ENCODE data around the gene CDK11A. TPM values are rescaled to one million over a fixed set of nuclear protein-coding genes. Genes with fewer than 3 reads are reported as not detected.
A peak's percentile ranks its signal among the peaks of the same experiment; 100 is the strongest.

CDK11A gene
- total and polyA plus RNA-seq, 3 experiments from 2014 or later: 18.4 to 70.7 (median 68.8) TPM

DNA sequence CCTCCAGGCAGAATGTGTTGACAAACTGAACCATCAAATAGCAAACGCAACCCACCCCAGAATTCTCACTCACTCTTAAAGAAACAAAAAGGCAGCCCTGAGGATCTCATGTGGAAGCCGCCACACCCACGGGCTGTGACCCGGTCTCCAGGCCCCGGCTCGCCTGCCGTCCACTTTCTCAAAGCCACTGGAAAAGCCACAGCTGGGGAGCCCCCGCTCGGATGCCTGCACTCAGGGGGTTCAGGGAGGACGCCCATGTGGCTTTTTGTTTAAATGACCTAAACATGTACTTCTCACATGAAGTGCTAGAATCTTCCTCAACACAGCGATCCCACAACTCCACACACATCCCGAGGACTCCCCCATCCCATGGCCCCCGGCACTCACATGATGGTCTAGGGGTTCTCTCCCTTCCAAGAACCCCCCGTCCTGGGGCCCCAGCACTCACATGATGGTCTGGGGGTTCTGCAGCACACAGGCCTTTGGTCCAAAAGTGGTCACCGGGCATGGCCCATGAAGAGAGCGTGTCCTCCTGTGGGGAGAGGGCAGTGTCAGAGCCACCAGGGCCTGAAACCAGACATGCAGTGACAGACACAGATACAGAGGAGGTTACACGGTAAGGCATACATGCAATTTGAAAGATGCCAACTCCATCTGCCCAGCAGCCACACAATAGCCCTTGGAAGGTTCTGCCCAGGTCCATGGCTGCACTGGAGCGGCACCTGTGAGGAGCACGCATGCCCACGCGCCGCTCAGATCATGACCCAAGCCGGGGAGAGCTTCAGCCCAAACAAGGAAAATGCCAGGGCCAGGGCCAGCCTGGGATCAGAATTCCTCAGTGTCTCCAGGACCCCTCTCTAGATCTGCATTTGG, 37.6 kb upstream of the CDK11A start:
- Mint-ChIP-seq H3K9me3 (no peaks in the 10 kb centered on the region), H3K27ac (peak overlapping the region in 3 of 8 donors; percentile 17 to 69 (median 32)), H3K4me3 (no peak overlapping the region), H3K36me3 (peaks cover 0 to 74% (median 3%) of the 10 kb centered on the region in 3 donors), H3K27me3 (no peaks in the 10 kb centered on the region), H3K4me1 (peaks cover 0 to 3% (median 0%) of the 10 kb centered on the region in 3 donors)
- POLR2A ChIA-PET: no interaction called here
- no peak for DNase-seq
- H3K4me1 ChIP-seq (ENCODE audit: insufficient read depth, low read length): no peaks in the 10 kb centered on the region
- peaks cover 19% of the 10 kb centered on the region for H3K36me3 ChIP-seq (ENCODE audit: insufficient read depth, low read length)
- no peak overlapping the region for H3K4me3 ChIP-seq (ENCODE audit: low read length)
- CTCF ChIA-PET: no interaction called here
- no peak overlapping the region for H3K27ac ChIP-seq (ENCODE audit: low read depth, low read length)
- no peaks in the 10 kb centered on the region for H3K9me3 ChIP-seq (ENCODE audit: low read length)
- no peaks in the 10 kb centered on the region for H3K27me3 ChIP-seq (ENCODE audit: insufficient read depth, low read length, poor library complexity, severe bottlenecking)

DNA sequence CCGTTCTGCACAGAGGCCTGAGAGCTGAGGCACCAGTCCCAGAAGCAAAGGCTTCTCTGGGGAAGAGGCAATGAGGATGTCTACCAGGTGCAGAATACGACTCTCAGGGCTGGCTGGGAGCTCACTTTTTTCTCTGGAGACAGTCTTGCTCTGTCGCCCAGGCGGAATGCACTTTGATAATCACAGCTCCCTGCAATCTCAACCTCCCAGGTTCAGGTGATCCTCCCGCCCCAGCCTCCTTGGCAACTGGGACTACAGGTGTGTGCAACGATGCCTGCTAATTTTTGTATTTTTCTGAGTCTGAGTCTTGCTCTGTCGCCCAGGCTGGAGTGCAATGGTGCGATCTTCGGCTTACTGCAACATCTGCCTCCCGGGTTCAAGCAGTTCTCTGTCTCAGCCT, 36.6 kb upstream of the CDK11A start:
- Mint-ChIP-seq H3K9me3 (no peaks in the 10 kb centered on the region), H3K27me3 (no peaks in the 10 kb centered on the region), H3K27ac (no peak overlapping the region), H3K4me1 (peaks cover 0 to 3% (median 0%) of the 10 kb centered on the region in 3 donors), H3K36me3 (peaks cover 0 to 80% (median 3%) of the 10 kb centered on the region in 3 donors), H3K4me3 (no peak overlapping the region)
- Histone ChIP-seq H3K4me3 (ENCODE audit: low read length) (no peak overlapping the region), H3K27me3 (ENCODE audit: insufficient read depth, low read length, poor library complexity, severe bottlenecking) (no peaks in the 10 kb centered on the region), H3K9me3 (ENCODE audit: low read length) (no peaks in the 10 kb centered on the region), H3K4me1 (ENCODE audit: insufficient read depth, low read length) (no peaks in the 10 kb centered on the region), H3K36me3 (ENCODE audit: insufficient read depth, low read length) (peaks cover 26% of the 10 kb centered on the region), H3K27ac (ENCODE audit: low read depth, low read length) (no peak overlapping the region)
- POLR2A ChIA-PET: no interaction called here
- CTCF ChIA-PET: no interaction called here
- DNase-seq: peak in 1 of 5 donors; percentile 14

DNA sequence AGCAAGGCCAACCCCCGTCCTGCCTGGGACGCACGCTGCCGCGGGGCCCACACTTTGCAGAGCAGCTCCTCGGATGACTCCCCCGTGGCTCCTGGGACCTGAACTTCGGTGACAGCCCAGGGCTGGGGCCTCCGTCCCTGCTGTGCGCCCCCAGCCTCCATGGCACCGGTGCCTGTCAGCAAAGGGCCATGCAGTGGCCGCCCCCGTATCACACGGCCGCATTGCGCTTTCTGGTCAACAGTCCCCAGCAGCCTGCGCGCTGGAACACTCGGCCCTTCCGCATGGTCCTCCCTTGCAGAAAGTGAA, 36.1 kb upstream of the CDK11A start:
- peak in 1 of 5 donors; percentile 35 for DNase-seq
- H3K4me1 ChIP-seq (ENCODE audit: insufficient read depth, low read length): no peaks in the 10 kb centered on the region
- H3K27me3 ChIP-seq (ENCODE audit: insufficient read depth, low read length, poor library complexity, severe bottlenecking): no peaks in the 10 kb centered on the region
- Mint-ChIP-seq H3K36me3 (peaks cover 0 to 81% (median 3%) of the 10 kb centered on the region in 3 donors), H3K4me1 (peaks cover 0 to 3% (median 0%) of the 10 kb centered on the region in 3 donors), H3K27ac (no peak overlapping the region), H3K4me3 (no peak overlapping the region), H3K9me3 (no peaks in the 10 kb centered on the region), H3K27me3 (no peaks in the 10 kb centered on the region)
- no peaks in the 10 kb centered on the region for H3K9me3 ChIP-seq (ENCODE audit: low read length)
- ChIA-PET POLR2A (no interaction called here), CTCF (no interaction called here)
- peaks cover 26% of the 10 kb centered on the region for H3K36me3 ChIP-seq (ENCODE audit: insufficient read depth, low read length)
- H3K4me3 ChIP-seq (ENCODE audit: low read length): no peak overlapping the region
- H3K27ac ChIP-seq (ENCODE audit: low read depth, low read length): no peak overlapping the region

- Histone ChIP-seq H3K4me1 (ENCODE audit: insufficient read depth, low read length) (no peaks in the 10 kb centered on the region), H3K36me3 (ENCODE audit: insufficient read depth, low read length) (peaks cover 26% of the 10 kb centered on the region), H3K27me3 (ENCODE audit: insufficient read depth, low read length, poor library complexity, severe bottlenecking) (no peaks in the 10 kb centered on the region), H3K27ac (ENCODE audit: low read depth, low read length) (peak overlapping the region; percentile 67), H3K4me3 (ENCODE audit: low read length) (no peak overlapping the region), H3K9me3 (ENCODE audit: low read length) (no peaks in the 10 kb centered on the region)
- Mint-ChIP-seq H3K9me3 (no peaks in the 10 kb centered on the region), H3K27me3 (no peaks in the 10 kb centered on the region), H3K36me3 (peaks cover 0 to 80% (median 3%) of the 10 kb centered on the region in 3 donors), H3K4me3 (no peak overlapping the region), H3K4me1 (peaks cover 0 to 3% (median 0%) of the 10 kb centered on the region in 3 donors), H3K27ac (no peak overlapping the region)
- CTCF ChIA-PET: no interaction called here
- POLR2A ChIA-PET: no interaction called here
- DNase-seq: peak in 1 of 5 donors; percentile 33
Measured at GRCh38 chr1:1759456-1760344, 35.5 kb upstream of the CDK11A start.

DNA sequence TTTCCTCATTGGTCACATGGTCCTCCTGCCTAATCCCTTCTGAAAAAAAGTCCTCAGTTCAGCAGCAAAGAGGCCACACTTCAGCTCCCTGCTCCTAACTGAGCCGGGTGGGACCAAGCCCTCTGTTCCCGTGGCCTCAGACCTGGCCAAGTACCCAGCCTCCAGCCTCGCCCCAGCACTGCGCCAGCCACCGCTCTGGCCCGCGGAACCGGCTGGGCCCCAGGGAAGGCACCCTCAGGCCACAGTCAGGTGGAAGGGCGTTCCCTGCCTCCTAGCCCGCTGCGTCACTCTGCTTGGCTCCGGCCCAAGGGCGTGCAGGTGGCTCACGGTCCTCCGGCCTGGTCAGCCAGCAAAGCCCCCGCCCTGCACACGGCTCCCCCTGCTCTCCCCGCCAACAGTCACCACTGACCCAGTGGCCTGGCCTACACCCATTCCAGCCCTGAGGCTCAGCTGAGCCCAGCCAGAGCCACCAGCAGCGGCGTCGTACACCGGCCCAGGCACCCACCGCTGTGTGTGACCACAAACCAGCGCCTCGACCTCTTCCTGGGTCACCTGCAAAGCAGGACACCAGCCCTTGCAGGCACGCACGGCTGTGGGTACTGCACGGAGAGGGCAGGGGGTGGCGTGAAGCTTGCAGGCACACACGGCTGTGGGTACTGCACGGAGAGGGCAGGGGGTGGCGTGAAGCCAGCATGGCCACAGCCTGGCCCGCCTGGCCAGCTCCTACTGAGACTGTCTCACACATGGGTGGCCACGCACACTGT, 34.7 kb upstream of the CDK11A start:
- Mint-ChIP-seq H3K36me3 (peaks cover 0 to 79% (median 3%) of the 10 kb centered on the region in 3 donors), H3K4me3 (no peak overlapping the region), H3K9me3 (no peaks in the 10 kb centered on the region), H3K4me1 (peaks cover 0 to 3% (median 0%) of the 10 kb centered on the region in 3 donors), H3K27me3 (no peaks in the 10 kb centered on the region), H3K27ac (peak overlapping the region in 1 of 8 donors; percentile 50)
- Histone ChIP-seq H3K27ac (ENCODE audit: low read depth, low read length) (peak overlapping the region; percentile 67), H3K4me3 (ENCODE audit: low read length) (no peak overlapping the region), H3K9me3 (ENCODE audit: low read length) (no peaks in the 10 kb centered on the region), H3K36me3 (ENCODE audit: insufficient read depth, low read length) (peaks cover 26% of the 10 kb centered on the region), H3K4me1 (ENCODE audit: insufficient read depth, low read length) (no peaks in the 10 kb centered on the region), H3K27me3 (ENCODE audit: insufficient read depth, low read length, poor library complexity, severe bottlenecking) (no peaks in the 10 kb centered on the region)
- ChIA-PET POLR2A (interaction anchor here (0.6 kb wide), 1 partner anchor 234 kb away, joined by 4 read pairs; no protein-coding TSS in a partner anchor), CTCF (no interaction called here)
- no peak for DNase-seq

DNA sequence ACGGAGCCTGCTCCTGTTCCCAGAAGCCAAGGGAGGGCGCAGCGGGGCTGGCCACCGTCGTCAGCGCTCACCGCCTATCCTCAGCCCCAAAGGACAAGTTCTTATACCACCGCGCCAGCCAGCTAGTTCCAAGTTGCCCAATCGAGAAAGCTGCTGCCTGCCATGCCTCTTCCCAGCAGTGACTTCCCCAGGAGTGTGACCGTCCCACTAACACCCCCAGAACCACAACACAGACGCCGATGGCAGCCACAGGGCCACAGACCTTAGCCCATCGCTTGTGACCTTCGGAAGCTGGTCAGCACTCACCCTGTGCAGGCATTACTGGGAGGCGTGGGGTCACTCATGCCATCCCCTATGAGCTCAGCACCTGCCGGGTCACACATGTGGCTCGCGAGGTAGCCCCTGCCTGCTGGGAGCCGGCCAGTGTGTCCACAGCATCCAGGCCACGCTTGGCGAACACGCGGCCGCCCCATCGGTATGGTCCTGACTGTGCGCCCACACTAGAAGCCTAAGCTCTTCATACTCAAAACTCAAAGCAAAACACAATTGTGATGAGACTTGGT, 34.0 kb upstream of the CDK11A start:
- H3K4me3 Mint-ChIP-seq: no peak overlapping the region
- no peaks in the 10 kb centered on the region for H3K27me3 Mint-ChIP-seq

DNA sequence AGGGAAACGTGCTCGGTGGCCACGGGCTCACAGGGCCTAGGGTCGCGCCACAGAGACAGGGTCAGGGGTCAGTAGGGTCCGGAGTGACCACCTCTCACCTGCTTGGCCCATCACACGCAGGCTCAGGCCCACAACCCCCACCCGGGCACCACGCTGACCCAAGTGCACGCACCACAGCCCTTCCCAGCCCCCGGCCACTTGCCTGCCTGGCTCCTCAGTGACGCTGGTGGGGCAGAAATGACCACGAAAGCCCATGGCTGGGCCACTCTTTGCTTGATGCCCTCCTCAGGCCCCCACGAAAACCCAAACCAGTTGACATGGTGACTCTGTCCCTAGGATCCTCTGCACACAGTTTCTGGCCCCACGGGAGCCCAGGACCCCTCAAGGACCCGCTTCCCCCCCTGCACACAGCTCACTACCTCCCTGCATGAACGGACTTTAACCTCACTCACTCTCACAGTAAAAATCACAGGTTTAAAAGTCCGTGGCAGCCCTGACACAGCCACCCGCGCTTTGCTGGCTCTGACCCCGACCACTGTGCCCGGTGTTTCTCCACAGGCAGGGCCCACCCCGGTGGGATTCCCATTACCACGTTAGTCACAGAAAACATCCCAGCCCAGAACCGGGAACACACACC, 33.4 kb upstream of the CDK11A start:
- Mint-ChIP-seq H3K27me3 (no peaks in the 10 kb centered on the region), H3K4me1 (peaks cover 0 to 3% (median 0%) of the 10 kb centered on the region in 3 donors), H3K36me3 (peaks cover 0 to 78% (median 3%) of the 10 kb centered on the region in 3 donors), H3K4me3 (no peak overlapping the region), H3K9me3 (no peaks in the 10 kb centered on the region), H3K27ac (peak overlapping the region in 2 of 8 donors; percentile 23 to 51)
- Histone ChIP-seq H3K36me3 (ENCODE audit: insufficient read depth, low read length) (peaks cover 26% of the 10 kb centered on the region), H3K4me1 (ENCODE audit: insufficient read depth, low read length) (no peaks in the 10 kb centered on the region), H3K27me3 (ENCODE audit: insufficient read depth, low read length, poor library complexity, severe bottlenecking) (no peaks in the 10 kb centered on the region), H3K4me3 (ENCODE audit: low read length) (no peak overlapping the region), H3K27ac (ENCODE audit: low read depth, low read length) (peak overlapping the region; percentile 67), H3K9me3 (ENCODE audit: low read length) (no peaks in the 10 kb centered on the region)
- CTCF ChIA-PET: no interaction called here
- DNase-seq: no peak
- POLR2A ChIA-PET: no interaction called here

More for the DNA sequence above, 34.0 kb upstream of the CDK11A start:
- Histone ChIP-seq H3K4me1 (ENCODE audit: insufficient read depth, low read length) (no peaks in the 10 kb centered on the region), H3K9me3 (ENCODE audit: low read length) (no peaks in the 10 kb centered on the region), H3K27me3 (ENCODE audit: insufficient read depth, low read length, poor library complexity, severe bottlenecking) (no peaks in the 10 kb centered on the region), H3K36me3 (ENCODE audit: insufficient read depth, low read length) (peaks cover 26% of the 10 kb centered on the region), H3K4me3 (ENCODE audit: low read length) (no peak overlapping the region), H3K27ac (ENCODE audit: low read depth, low read length) (peak overlapping the region; percentile 67)
- H3K4me1 Mint-ChIP-seq: peaks cover 0 to 3% (median 0%) of the 10 kb centered on the region in 3 donors
- no peaks in the 10 kb centered on the region for H3K9me3 Mint-ChIP-seq
- no peak for DNase-seq
- H3K27ac Mint-ChIP-seq: peak overlapping the region in 1 of 8 donors; percentile 11
- H3K36me3 Mint-ChIP-seq: peaks cover 0 to 79% (median 3%) of the 10 kb centered on the region in 3 donors
- CTCF ChIA-PET: no interaction called here
- POLR2A ChIA-PET: interaction anchor here (0.6 kb wide), 1 partner anchor 233 kb away, joined by 4 read pairs; no protein-coding TSS in a partner anchor
